Inferior parietal cortex (tissue), 1 donor: ENCODE results near the gene FER.
"Not testable (repeated sequence)": the region's sequence is repeated elsewhere in the genome, so short reads cannot be mapped to it uniquely, and the experiment has no call there.

Experiments
- DNase-seq: peaks from one replicate; pipeline ENCODE4 v3.0.0-alpha.2; 2016; ENCODE audit errors: extremely low spot score

The FER gene

DNA sequence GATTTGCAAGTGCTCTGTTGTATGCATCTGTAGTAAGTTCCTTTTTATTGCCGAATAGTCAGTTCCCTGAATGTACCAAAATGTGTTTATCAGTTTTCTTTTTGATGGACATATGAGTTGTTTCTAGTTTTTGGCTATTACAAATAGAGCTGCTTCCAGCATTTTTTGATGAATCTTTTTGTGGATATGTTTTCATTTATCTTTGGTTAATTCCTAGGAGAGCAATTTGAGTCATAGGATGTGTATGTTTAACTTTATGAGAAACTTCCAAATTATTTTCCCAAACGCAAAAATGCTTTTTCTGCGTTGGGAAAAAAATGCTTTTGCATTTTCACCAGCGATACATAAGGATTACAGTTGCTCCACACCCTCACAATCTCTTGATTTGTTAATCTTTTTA, 287.7 kb downstream of the FER start:
- DNase-seq = no peak

- no peak for DNase-seq
These were observed 290.6 kb downstream of the FER start for GRCh38 chr5:109038209-109038840.

DNA sequence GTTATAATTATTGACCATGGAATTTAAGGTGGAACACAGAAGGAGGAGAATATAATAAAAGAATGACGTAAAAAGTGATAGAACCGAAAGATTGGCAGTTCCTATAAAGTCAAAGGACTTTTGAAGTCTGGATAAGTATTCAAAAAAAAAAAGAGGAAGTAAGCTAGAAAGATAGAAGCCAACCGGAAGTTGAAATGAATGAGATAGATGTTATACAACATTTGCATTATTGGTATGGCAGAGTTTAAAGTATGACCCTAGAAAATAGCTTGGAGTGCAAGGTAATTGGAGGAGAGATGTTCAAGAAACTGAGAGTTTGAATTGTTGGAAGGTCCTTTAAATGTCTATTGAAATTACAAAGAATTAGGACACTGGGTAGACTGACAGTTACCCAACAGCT, 293.6 kb downstream of the FER start:
- DNase-seq = no peak

GRCh38 chr5:109045710-109046109, 298.0 kb downstream of the FER start:
- DNase-seq = no peak

- DNase-seq = no peak
These were observed 301.9 kb downstream of the FER start for GRCh38 chr5:109049565-109049964.

- not testable (repeated sequence) for DNase-seq
These were observed 302.6 kb downstream of the FER start for GRCh38 chr5:109050321-109050720.

DNA sequence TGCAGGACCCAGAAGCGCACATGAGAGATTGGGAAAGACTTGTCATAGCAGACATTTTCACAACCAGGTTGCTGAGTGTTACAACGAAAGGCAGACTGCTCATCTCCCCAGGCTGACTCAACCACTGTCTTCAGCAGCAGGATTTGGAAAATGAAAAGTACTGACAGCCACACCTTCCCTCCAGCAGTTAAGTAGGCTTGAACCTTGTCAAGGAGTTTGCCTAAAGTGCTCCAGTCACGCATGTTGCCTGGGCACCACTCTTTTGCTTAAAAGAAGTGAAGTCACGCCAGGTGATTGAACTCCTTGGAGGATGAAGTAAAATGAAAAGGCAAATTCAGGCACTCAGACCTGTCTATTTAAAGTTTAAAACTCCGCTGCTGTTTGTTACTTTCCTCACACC, 304.5 kb downstream of the FER start:
- not testable (repeated sequence) for DNase-seq

DNA sequence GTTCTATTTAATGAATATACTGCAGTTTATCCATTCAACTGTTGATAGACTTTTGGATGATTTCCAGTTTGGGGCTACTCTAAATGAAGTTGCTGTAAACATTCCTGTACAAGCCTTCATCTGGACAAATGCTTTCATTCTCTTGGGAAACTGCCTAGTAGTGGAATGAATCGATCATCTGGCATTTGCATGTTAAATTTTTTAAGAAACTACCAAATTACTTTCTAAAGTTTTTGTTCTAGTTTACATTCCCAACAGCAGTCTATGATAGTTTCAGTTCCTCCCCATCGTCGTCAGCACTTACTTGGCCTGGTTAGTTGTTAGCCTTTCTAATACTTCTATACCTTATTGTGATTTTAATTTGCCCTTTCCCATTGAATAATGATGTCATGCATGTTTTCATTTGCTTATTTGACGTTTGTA, 306.3 kb downstream of the FER start:
- no peak for DNase-seq

GRCh38 chr5:109060378-109061025, 312.8 kb downstream of the FER start:
- no peak for DNase-seq

GRCh38 chr5:109062664-109063063, 315.0 kb downstream of the FER start:
- no peak for DNase-seq

GRCh38 chr5:109063223-109063622, 315.5 kb downstream of the FER start:
- no peak for DNase-seq

GRCh38 chr5:109076741-109077140, 329.0 kb downstream of the FER start:
- DNase-seq = no peak

DNA sequence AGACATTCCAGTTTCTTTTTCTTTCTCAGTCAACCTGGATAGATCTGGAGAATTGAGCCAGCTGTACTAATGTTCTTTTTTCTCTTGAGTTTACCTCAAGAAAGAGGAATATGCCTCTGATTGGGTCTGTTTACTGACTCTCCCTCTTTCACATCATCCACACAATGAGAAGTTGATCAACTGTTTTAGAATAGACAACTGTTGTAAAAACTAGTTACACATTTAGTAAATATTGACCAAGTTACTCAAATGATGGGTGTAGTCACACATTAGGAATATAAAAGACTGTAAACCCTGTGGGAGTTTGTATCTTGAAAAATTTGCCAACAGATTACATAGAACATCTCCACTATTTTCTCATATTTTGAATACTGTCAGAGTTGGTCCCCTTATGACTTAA, 330.8 kb downstream of the FER start:
- no peak for DNase-seq

GRCh38 chr5:109080481-109080880, 332.8 kb downstream of the FER start:
- DNase-seq = no peak

GRCh38 chr5:109080896-109081295, 333.2 kb downstream of the FER start:
- no peak for DNase-seq

DNA sequence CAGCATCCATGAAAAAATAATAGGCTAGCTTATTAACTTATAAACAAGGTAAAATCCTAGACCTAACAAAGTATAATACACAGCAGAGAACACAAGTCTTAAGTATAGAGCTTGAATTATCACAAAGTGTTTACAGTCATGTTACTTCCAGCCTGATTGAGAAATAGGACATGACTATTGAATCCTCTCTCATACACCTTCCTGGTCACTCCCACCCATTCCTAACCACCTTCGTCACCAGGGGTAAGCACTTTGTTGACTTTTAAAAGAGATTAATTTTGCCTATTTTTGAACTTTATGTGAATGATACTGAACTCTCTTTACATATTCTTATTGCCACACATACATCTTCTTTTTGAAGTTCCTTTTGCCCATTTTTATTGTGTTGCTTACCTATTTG, 336.2 kb downstream of the FER start:
- DNase-seq = no peak

DNA sequence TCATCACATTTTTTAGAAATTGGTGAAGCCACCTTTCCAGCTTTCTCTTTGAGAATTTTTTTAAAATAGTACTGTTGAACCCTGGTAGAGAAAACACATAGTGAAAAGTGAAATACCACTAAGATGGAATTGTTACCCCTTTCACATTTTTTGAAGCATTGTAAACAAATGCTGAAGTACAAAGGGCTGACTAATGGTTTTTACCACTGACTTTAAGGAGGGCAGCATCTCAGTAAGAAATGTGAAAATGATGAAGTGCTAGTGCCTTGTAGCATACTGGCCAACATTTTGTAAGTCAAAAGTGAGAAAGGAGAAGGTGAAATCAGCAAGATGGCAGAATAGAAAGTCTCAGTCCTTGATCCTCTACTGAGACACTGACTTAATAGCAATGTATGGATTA, 341.5 kb downstream of the FER start:
- no peak for DNase-seq

GRCh38 chr5:109099081-109099480, 351.4 kb downstream of the FER start:
- no peak for DNase-seq

DNA sequence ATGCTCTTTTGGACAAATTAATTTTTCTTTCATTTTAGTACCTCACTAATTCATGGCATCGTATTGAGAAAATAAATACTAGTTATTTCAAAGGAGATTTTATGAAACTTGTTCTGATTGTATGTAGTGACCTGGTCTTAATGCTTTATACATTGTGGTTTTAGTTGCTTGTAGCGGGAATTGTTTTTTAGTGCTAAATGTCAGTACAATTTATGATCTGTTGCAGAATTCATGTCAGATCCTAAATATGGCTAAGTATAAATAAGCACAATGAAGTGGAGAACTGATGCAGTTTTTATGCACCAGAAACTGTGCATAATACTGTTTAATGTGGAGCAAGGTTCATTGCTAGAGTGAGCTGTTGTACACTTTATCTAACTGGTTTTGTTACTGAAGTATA, 353.3 kb downstream of the FER start:
- DNase-seq = no peak

- no peak for DNase-seq
These were observed 354.5 kb downstream of the FER start for GRCh38 chr5:109102096-109102690.

DNA sequence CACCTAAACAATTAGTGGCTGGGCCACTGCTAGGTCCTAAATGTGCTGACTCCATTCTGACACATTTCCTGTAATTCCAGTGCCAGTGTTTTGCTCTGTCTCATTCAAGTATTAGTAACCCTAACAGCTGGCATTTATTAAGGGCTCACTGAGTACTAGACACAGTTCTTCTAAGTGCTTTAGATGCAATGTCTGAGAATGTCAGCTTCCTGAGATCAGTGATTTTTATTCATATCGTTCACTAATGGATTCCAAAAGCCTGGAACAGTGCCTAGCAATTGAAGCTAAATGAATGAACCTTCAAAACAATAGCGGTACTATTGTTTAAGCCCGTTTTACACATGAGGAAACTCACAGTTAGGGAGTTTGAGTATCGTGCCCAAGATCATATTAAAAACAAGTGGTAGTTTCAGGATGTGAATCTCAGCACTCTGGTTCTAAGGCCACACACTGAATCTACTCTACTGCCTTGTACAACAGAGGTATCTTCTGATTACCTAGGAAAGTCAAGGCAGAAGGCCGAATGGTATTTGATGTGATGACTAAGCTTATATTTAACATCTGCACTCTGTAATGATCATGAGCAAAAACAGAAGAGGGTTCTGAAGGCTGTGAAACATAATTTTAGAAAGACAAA, 358.1 kb downstream of the FER start:
- DNase-seq = no peak

DNA sequence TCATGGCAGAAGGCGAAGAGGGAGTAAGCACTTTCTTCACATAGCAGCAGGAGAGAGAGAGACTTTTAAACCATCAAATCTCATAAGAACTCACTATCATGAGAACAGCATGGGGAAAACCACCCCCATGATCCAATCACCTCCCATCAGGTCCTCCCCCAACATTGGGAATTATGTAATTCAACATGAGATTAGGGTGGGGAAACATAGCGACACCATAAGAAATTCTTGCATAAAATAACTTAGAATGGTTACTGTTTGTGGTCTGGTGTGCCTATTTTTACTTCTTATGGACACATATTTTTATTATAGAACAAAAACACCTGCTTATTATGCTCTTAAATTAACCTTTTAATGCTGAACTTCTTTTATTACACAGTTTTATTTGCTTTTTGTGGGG, 364.0 kb downstream of the FER start:
- no peak for DNase-seq

GRCh38 chr5:109113608-109114007, 365.9 kb downstream of the FER start:
- DNase-seq = no peak
